RWPE1 (cell line): Measurements from ENCODE around the gene TRIM72.

Source experiments
- CTCF ChIA-PET: fragments of 350-600 bp; sonication (Branson Sonifier 250); formaldehyde crosslinking; extraction: SDS; loops from one replicate; lab custom pipeline; 2021; lab: Yijun Ruan, JAX
- POLR2A ChIA-PET: fragments of 400-600 bp; formaldehyde crosslinking; extraction: SDS; loops from one replicate; lab custom pipeline; 2020; ENCODE audit warnings: antibody characterized with exemption; ENCODE audit not compliant: low non-redundant PET; lab: Yijun Ruan, JAX
- DNase-seq: peaks from one replicate; pipeline ENCODE4 v3.0.0; 2012; ENCODE audit warnings: low spot score
- H3K27ac ChIP-seq: fragments of 450-650 bp; 2 replicates; pipeline ENCODE4 v1.5.1; 2017
- CTCF ChIP-seq: fragments of 450-650 bp; conservative IDR thresholded peaks from 2 replicates; pipeline ENCODE4 v1.5.1; 2017; ENCODE audit warnings: low read depth, mild to moderate bottlenecking

The TRIM72 gene

GRCh38 chr16:31223044-31223443 lies 9.1 kb downstream of the TRIM72 start:
- no peak for DNase-seq
- ChIA-PET POLR2A (no interaction called here), CTCF (no interaction called here)
- no peak for TF ChIP-seq CTCF
- H3K27ac ChIP-seq, result no peak overlapping the region

- no peak overlapping the region for H3K27ac ChIP-seq
- ChIA-PET CTCF (no interaction called here), POLR2A (interaction anchor here (0.6 kb wide), 1 partner anchor 19 kb away, joined by 4 read pairs; no protein-coding TSS in a partner anchor)
- TF ChIP-seq CTCF, result no peak
- no peak for DNase-seq
Measured at GRCh38 chr16:31224092-31224955, 10.4 kb downstream of the TRIM72 start.

- ChIA-PET POLR2A (no interaction called here), CTCF (no interaction called here)
- TF ChIP-seq CTCF, result no peak
- no peak overlapping the region for H3K27ac ChIP-seq
- no peak for DNase-seq
Measured at GRCh38 chr16:31225193-31225592, 11.3 kb downstream of the TRIM72 start.

- H3K27ac ChIP-seq, result no peak overlapping the region
- DNase-seq, result no peak
- ChIA-PET CTCF (no interaction called here), POLR2A (no interaction called here)
- TF ChIP-seq CTCF, result no peak
Measured at GRCh38 chr16:31228206-31228605, 14.3 kb downstream of the TRIM72 start.

GRCh38 chr16:31229501-31229900 lies 15.6 kb downstream of the TRIM72 start:
- no peak for DNase-seq
- ChIA-PET CTCF (no interaction called here), POLR2A (no interaction called here)
- no peak overlapping the region for H3K27ac ChIP-seq
- TF ChIP-seq CTCF, result no peak

GRCh38 chr16:31238041-31238440 lies 24.1 kb downstream of the TRIM72 start:
- ChIA-PET POLR2A (no interaction called here), CTCF (no interaction called here)
- no peak for TF ChIP-seq CTCF
- H3K27ac ChIP-seq, result no peak overlapping the region
- no peak for DNase-seq
